Measurements from ENCODE around the gene FABP7. TPM values are rescaled to one million over a fixed set of nuclear protein-coding genes. Genes with fewer than 3 reads are reported as not detected.
A peak's percentile ranks its signal among the peaks of the same experiment; 100 is the strongest.

Gene FABP7
- total and polyA plus RNA-seq, 2 of the 13 experiments (the other 11 are each of a cell fraction or from before 2014, with no cell fraction given) = not detected

- TF ChIP-seq ZHX2 (IDR thresholded peaks at IDR 0.05; ENCODE audit: low read depth) (peak; percentile 74; the same call in 1 of the 2 replicates), ZHX2 (CRISPR knock-in tag; IDR thresholded peaks at IDR 0.05; ENCODE audit: borderline replicate concordance) (peak; percentile 84; the same call in 1 of the 2 replicates), ZNF264 (CRISPR knock-in tag; IDR thresholded peaks at IDR 0.05) (no peak; the same call in 1 of the 2 replicates), ZNF124 (CRISPR knock-in tag; IDR thresholded peaks at IDR 0.05) (peak; percentile 96), NFRKB (IDR thresholded peaks at IDR 0.05) (no peak), ZNF790 (CRISPR knock-in tag; IDR thresholded peaks at IDR 0.05; ENCODE audit: borderline replicate concordance) (peak; percentile 87; the same call in 1 of the 2 replicates), MLLT10 (CRISPR knock-in tag; IDR thresholded peaks at IDR 0.05) (no peak), ZNF329 (CRISPR knock-in tag; IDR thresholded peaks at IDR 0.05; ENCODE audit: low read depth) (no peak), SRF (IDR thresholded peaks at IDR 0.05; ENCODE audit: low read depth, low read length) (no peak), KAT7 (CRISPR knock-in tag; IDR thresholded peaks at IDR 0.05; ENCODE audit: borderline replicate concordance) (peak; percentile 83; the same call in 1 of the 2 replicates), ONECUT2 (CRISPR knock-in tag; IDR thresholded peaks at IDR 0.05) (no peak)
- TF ChIP-seq, protein P1, sequence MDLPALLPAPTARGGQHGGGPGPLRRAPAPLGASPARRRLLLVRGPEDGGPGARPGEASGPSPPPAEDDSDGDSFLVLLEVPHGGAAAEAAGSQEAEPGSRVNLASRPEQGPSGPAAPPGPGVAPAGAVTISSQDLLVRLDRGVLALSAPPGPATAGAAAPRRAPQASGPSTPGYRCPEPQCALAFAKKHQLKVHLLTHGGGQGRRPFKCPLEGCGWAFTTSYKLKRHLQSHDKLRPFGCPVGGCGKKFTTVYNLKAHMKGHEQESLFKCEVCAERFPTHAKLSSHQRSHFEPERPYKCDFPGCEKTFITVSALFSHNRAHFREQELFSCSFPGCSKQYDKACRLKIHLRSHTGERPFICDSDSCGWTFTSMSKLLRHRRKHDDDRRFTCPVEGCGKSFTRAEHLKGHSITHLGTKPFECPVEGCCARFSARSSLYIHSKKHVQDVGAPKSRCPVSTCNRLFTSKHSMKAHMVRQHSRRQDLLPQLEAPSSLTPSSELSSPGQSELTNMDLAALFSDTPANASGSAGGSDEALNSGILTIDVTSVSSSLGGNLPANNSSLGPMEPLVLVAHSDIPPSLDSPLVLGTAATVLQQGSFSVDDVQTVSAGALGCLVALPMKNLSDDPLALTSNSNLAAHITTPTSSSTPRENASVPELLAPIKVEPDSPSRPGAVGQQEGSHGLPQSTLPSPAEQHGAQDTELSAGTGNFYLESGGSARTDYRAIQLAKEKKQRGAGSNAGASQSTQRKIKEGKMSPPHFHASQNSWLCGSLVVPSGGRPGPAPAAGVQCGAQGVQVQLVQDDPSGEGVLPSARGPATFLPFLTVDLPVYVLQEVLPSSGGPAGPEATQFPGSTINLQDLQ (CRISPR knock-in tag; IDR thresholded peaks at IDR 0.05) = 0 out of 2 replicates have a peak, but pooled peaks have one; percentile 9
- TF ChIP-seq, protein P2, sequence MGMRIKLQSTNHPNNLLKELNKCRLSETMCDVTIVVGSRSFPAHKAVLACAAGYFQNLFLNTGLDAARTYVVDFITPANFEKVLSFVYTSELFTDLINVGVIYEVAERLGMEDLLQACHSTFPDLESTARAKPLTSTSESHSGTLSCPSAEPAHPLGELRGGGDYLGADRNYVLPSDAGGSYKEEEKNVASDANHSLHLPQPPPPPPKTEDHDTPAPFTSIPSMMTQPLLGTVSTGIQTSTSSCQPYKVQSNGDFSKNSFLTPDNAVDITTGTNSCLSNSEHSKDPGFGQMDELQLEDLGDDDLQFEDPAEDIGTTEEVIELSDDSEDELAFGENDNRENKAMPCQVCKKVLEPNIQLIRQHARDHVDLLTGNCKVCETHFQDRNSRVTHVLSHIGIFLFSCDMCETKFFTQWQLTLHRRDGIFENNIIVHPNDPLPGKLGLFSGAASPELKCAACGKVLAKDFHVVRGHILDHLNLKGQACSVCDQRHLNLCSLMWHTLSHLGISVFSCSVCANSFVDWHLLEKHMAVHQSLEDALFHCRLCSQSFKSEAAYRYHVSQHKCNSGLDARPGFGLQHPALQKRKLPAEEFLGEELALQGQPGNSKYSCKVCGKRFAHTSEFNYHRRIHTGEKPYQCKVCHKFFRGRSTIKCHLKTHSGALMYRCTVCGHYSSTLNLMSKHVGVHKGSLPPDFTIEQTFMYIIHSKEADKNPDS (CRISPR knock-in tag; IDR thresholded peaks at IDR 0.05) = peak; percentile 87; the same call in 1 of the 2 replicates
- TF ChIP-seq, protein P3, sequence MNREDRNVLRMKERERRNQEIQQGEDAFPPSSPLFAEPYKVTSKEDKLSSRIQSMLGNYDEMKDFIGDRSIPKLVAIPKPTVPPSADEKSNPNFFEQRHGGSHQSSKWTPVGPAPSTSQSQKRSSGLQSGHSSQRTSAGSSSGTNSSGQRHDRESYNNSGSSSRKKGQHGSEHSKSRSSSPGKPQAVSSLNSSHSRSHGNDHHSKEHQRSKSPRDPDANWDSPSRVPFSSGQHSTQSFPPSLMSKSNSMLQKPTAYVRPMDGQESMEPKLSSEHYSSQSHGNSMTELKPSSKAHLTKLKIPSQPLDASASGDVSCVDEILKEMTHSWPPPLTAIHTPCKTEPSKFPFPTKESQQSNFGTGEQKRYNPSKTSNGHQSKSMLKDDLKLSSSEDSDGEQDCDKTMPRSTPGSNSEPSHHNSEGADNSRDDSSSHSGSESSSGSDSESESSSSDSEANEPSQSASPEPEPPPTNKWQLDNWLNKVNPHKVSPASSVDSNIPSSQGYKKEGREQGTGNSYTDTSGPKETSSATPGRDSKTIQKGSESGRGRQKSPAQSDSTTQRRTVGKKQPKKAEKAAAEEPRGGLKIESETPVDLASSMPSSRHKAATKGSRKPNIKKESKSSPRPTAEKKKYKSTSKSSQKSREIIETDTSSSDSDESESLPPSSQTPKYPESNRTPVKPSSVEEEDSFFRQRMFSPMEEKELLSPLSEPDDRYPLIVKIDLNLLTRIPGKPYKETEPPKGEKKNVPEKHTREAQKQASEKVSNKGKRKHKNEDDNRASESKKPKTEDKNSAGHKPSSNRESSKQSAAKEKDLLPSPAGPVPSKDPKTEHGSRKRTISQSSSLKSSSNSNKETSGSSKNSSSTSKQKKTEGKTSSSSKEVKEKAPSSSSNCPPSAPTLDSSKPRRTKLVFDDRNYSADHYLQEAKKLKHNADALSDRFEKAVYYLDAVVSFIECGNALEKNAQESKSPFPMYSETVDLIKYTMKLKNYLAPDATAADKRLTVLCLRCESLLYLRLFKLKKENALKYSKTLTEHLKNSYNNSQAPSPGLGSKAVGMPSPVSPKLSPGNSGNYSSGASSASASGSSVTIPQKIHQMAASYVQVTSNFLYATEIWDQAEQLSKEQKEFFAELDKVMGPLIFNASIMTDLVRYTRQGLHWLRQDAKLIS (CRISPR knock-in tag; IDR thresholded peaks at IDR 0.05) = no peak
Observed at GRCh38 chr6:122789182-122790027, 9.9 kb downstream of the FABP7 start, which contains the start of gene SMPDL3A (continued).
